Gastroesophageal sphincter (tissue), 4 donors: ENCODE measurements around the gene VPS13D. TPM values are rescaled to one million over a fixed set of nuclear protein-coding genes. Genes with fewer than 3 reads are reported as not detected.

Source experiments
- ATAC-seq: fragments of 150-250 bp; one replicate; pipeline ENCODE4 v1.9.1; 2016; ENCODE audit warnings: mild to moderate bottlenecking, moderate library complexity
- H3K27ac ChIP-seq, 4 donors: fragments of 200-600 bp; sonication (generic) in 3 of 4; 1 replicate in 3 of 4; 2 replicates in 1 of 4; pipeline ENCODE4 v1.5.1; 2016 to 2019
- H3K27me3 ChIP-seq: fragments of 200-600 bp; sonication (generic); one replicate; pipeline ENCODE4 v1.5.1; 2019
- H3K36me3 ChIP-seq, 2 donors: fragments of 200-600 bp; sonication (generic); one replicate each; pipeline ENCODE4 v1.5.1; 2019; ENCODE audit warnings: control low read depth in 1 of 2
- H3K4me1 ChIP-seq, 3 donors: fragments of 200-600 bp; sonication (generic); 1 replicate in 2 of 3; 2 replicates in 1 of 3; pipeline ENCODE4 v1.5.1; 2016 to 2019; ENCODE audit warnings: control low read depth in 2 of 3
- H3K4me3 ChIP-seq, 2 donors: fragments of 200-600 bp; sonication (generic); one replicate each; pipeline ENCODE4 v1.5.1; 2019; ENCODE audit warnings: mild to moderate bottlenecking in 1 of 2, moderate library complexity in 1 of 2
- H3K9me3 ChIP-seq, 3 donors: fragments of 200-600 bp; sonication (generic); one replicate each; pipeline ENCODE4 v1.5.1; 2017 to 2019; ENCODE audit warnings: control low read depth in 2 of 3
- CTCF ChIP-seq, 4 experiments: fragments of 200-600 bp in 2 of 4; fragments of 450-650 bp in 2 of 4; sonication (generic) in 1 of 4; IDR thresholded peaks; one replicate each; pipeline ENCODE4 v1.5.1; 2017 to 2019; ENCODE audit warnings: antibody characterized with exemption in 4 of 4, mild to moderate bottlenecking in 2 of 4, moderate library complexity in 2 of 4
- EP300 ChIP-seq: sonication (generic); formaldehyde crosslinking; IDR thresholded peaks from one replicate; pipeline ENCODE4 v1.6.1; 2017; ENCODE audit warnings: antibody characterized with exemption, mild to moderate bottlenecking
- POLR2A ChIP-seq, 2 donors: fragments of 450-650 bp; IDR thresholded peaks; one replicate each; pipeline ENCODE4 v1.6.1; 2017; ENCODE audit warnings: antibody characterized with exemption in 2 of 2, mild to moderate bottlenecking in 2 of 2, moderate library complexity in 1 of 2
- POLR2AphosphoS5 ChIP-seq: sonication (generic); formaldehyde crosslinking; IDR thresholded peaks from one replicate; pipeline ENCODE4 v1.6.1; 2017; ENCODE audit warnings: antibody characterized with exemption
- WGBS, 2 donors: methylation state at CpG; one replicate each; pipeline ENCODE4 v1.1.5; 2018; ENCODE audit warnings: low coverage in 1 of 2; 5-methylcytosine and 5-hydroxymethylcytosine counted together
- total RNA-seq, 4 donors: library from RNA; depleted of rRNA; stranded (reverse); fragments of >200 nt; gene quantifications; one replicate each; pipeline ENCODE4 v1.1.0, GENCODE V29; 2016

The VPS13D gene
- total RNA-seq, 4 donors from 2014 or later, result 62.3 to 95.5 (median 81.5) TPM

DNA sequence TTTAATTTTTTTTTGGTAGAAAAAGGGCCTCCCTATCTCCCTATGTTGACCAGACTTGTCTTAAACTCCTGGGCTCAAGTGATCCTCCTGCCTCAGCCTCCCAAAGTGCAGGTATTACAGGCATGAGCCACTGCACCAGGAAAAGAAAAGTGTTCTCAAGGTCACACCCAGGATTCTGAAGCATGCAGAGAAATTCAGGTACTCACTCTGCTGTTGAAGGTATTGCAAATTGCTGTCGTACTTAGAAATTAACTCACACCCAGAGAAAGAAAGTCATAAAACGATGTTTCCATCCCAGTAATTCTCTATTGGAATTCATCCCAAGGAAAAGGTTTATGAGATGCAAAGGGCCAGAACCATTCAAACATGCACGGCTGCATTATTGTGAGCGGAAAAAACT is 314.5 kb downstream of the VPS13D start:
- WGBS, 2 donors, result 79% methylated on average over 3 to 4 of the region's 4 CpGs

DNA sequence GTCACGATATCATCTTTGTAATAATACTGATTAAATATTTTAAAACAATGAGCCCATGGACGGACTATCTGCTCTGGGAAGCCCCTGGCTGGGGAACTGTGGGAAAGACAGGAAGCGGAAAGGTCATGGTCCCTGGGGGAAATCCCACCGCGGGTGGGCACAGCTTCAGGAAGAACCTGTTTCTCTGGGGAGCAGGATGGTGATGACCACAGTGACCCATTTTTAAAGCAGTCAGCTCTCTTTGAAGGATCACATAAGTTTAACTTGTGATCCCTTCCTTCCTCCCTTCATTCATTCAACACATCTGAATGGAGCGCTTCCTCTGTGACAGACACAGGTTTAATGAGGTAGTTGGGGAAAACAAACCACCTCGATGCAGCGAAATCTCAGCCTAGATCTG is 315.2 kb downstream of the VPS13D start:
- Histone ChIP-seq H3K4me3 (no peak overlapping the region), H3K9me3 (no peaks in the 10 kb centered on the region), H3K36me3 (no peaks in the 10 kb centered on the region), H3K4me1 (peaks cover 0 to 64% (median 45%) of the 10 kb centered on the region in 3 donors), H3K27ac (peak overlapping the region in 1 of 4 donors; percentile 19), H3K27me3 (no peaks in the 10 kb centered on the region)
- TF ChIP-seq CTCF (IDR thresholded peaks at IDR 0.05) (no peak), POLR2AphosphoS5 (no peak), EP300 (no peak)
- WGBS, 2 donors, result 58 to 61% methylated on average over 7 to 8 of the region's 8 CpGs
- no peak for ATAC-seq

More for the DNA sequence above, 314.5 kb downstream of the VPS13D start:
- Histone ChIP-seq H3K36me3 (no peaks in the 10 kb centered on the region), H3K9me3 (no peaks in the 10 kb centered on the region), H3K27me3 (no peaks in the 10 kb centered on the region), H3K27ac (peak overlapping the region in 1 of 4 donors; percentile 26), H3K4me1 (peaks cover 0 to 64% (median 43%) of the 10 kb centered on the region in 3 donors), H3K4me3 (no peak overlapping the region)
- ATAC-seq, result no peak
- TF ChIP-seq EP300, result no peak
- no peak for TF ChIP-seq CTCF (IDR thresholded peaks at IDR 0.05)

GRCh38 chr1:12546771-12547585 is 317.1 kb downstream of the VPS13D start:
- Histone ChIP-seq H3K4me3 (no peak overlapping the region), H3K36me3 (no peaks in the 10 kb centered on the region), H3K27ac (peak overlapping the region in 3 of 4 donors; percentile 89 to 94 (median 92)), H3K27me3 (no peaks in the 10 kb centered on the region), H3K4me1 (peaks cover 0 to 56% (median 30%) of the 10 kb centered on the region in 3 donors), H3K9me3 (no peaks in the 10 kb centered on the region)
- peak; percentile 52 for ATAC-seq
- TF ChIP-seq EP300 (no peak), CTCF (IDR thresholded peaks at IDR 0.05) (no peak), POLR2AphosphoS5 (peak; percentile 17), POLR2A (IDR thresholded peaks at IDR 0.05) (no peak)
- WGBS, 2 donors, result 41% methylated on average over 11 of the region's 17 CpGs; no CpG with 5 or more reads in 1 of the 2 donors

- TF ChIP-seq POLR2AphosphoS5 (no peak), CTCF (IDR thresholded peaks at IDR 0.05) (no peak), POLR2A (IDR thresholded peaks at IDR 0.05) (no peak), EP300 (no peak)
- no peaks in the 10 kb centered on the region for H3K36me3 ChIP-seq
- peak overlapping the region in 3 of 4 donors; percentile 89 to 94 (median 92) for H3K27ac ChIP-seq
- WGBS, 2 donors, result 80 to 90% methylated on average over 2 to 4 of the region's 20 CpGs
- no peak overlapping the region for H3K4me3 ChIP-seq
- no peaks in the 10 kb centered on the region for H3K27me3 ChIP-seq
- no peaks in the 10 kb centered on the region for H3K9me3 ChIP-seq
- no peak for ATAC-seq
- peaks cover 0 to 58% (median 34%) of the 10 kb centered on the region in 3 donors for H3K4me1 ChIP-seq
Measured at GRCh38 chr1:12547586-12548225, 317.9 kb downstream of the VPS13D start.
